Gastroesophageal sphincter (tissue), 3 donors: Measurements from ENCODE around the gene CADM2.

Experiments
- CTCF ChIP-seq, 4 experiments: fragments of 200-600 bp in 2 of 4; fragments of 450-650 bp in 2 of 4; sonication (generic) in 1 of 4; IDR thresholded peaks; one replicate each; pipeline ENCODE4 v1.5.1; 2017 to 2019; ENCODE audit warnings: antibody characterized with exemption in 4 of 4, mild to moderate bottlenecking in 2 of 4, moderate library complexity in 2 of 4
- POLR2A ChIP-seq, 2 donors: fragments of 450-650 bp; IDR thresholded peaks; one replicate each; pipeline ENCODE4 v1.6.1; 2017; ENCODE audit warnings: antibody characterized with exemption in 2 of 2, mild to moderate bottlenecking in 2 of 2, moderate library complexity in 1 of 2

GRCh38 chr3:85498177-85498576, 539.4 kb downstream of the CADM2 start:
- no peak for TF ChIP-seq CTCF (IDR thresholded peaks at IDR 0.05)
- TF ChIP-seq POLR2A (IDR thresholded peaks at IDR 0.05), result no peak
